Glutamatergic neuron (in vitro differentiated cells): ENCODE results near the gene CHPF. TPM values are rescaled to one million over a fixed set of nuclear protein-coding genes. Genes with fewer than 3 reads are reported as not detected.
A peak's percentile ranks its signal among the peaks of the same experiment; 100 is the strongest.

Experiments used
- DNase-seq: peaks from one replicate; pipeline ENCODE4 v3.0.0; 2022
- H3K27ac Mint-ChIP-seq: one replicate; pipeline ENCODE4 v1.8.0; 2020; ENCODE audit warnings: mild to moderate bottlenecking, mixed read lengths, inconsistent platforms; ENCODE audit not compliant: unreplicated experiment
- H3K27me3 Mint-ChIP-seq: one replicate; pipeline ENCODE4 v1.8.0; 2020; ENCODE audit warnings: mild to moderate bottlenecking, moderate library complexity, mixed read lengths, inconsistent platforms; ENCODE audit not compliant: unreplicated experiment
- H3K36me3 Mint-ChIP-seq: one replicate; pipeline ENCODE4 v1.8.0; 2020; ENCODE audit warnings: mild to moderate bottlenecking, mixed read lengths, inconsistent platforms; ENCODE audit not compliant: unreplicated experiment
- H3K4me1 Mint-ChIP-seq: one replicate; pipeline ENCODE4 v1.8.0; 2020; ENCODE audit warnings: mild to moderate bottlenecking, low read depth, mixed read lengths, inconsistent platforms; ENCODE audit not compliant: unreplicated experiment
- H3K4me3 Mint-ChIP-seq: one replicate; pipeline ENCODE4 v1.8.0; 2020; ENCODE audit warnings: mild to moderate bottlenecking, mixed read lengths, inconsistent platforms; ENCODE audit not compliant: unreplicated experiment
- H3K9me3 Mint-ChIP-seq: one replicate; pipeline ENCODE4 v1.8.0; 2020; ENCODE audit warnings: mild to moderate bottlenecking, moderate library complexity, mixed read lengths, inconsistent platforms; ENCODE audit not compliant: unreplicated experiment
- total RNA-seq: library from RNA; stranded (reverse); fragmentation: NEBNext Ultra II Directional; extraction: Animal tissue kit (Norgen Biotek cat#: 25700); gene quantifications from one replicate; pipeline ENCODE4 v1.2.1, GENCODE V29; 2021; ENCODE audit not compliant: unreplicated experiment
- TF ChIP-seq, protein P1 (sequence below): fragments of 200-600 bp; sonication (generic); IDR thresholded peaks from one replicate; pipeline ENCODE4 v1.5.0; 2021; ENCODE audit not compliant: partially characterized antibody, unreplicated experiment

CHPF gene
- total RNA-seq, 1 donor from 2014 or later: 31.1 TPM

DNA sequence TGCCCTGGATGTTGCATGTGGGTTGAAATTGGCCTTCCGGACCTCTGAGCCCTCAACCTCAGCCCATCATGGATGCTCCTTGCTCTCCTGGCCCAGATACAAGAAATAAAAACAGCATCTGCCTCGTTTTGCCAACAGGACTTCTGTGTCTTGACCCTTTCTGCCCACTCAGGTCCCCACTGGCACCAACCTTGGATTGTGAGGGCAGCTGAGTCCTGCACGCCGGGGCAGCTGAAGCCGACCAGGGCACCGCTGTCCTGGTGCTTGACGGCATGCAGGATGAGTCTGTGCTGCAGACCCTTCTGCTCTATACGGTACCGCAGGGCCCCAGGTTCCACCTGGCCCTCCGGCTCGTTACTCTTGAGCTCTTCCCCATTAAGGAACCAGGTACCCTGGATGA lies 23.0 kb upstream of the CHPF start:
- no peak for DNase-seq
- no peak overlapping the region for H3K27ac Mint-ChIP-seq
- H3K9me3 Mint-ChIP-seq: peaks cover 12% of the 10 kb centered on the region
- peaks cover 23% of the 10 kb centered on the region for H3K4me1 Mint-ChIP-seq
- TF ChIP-seq, protein P1, sequence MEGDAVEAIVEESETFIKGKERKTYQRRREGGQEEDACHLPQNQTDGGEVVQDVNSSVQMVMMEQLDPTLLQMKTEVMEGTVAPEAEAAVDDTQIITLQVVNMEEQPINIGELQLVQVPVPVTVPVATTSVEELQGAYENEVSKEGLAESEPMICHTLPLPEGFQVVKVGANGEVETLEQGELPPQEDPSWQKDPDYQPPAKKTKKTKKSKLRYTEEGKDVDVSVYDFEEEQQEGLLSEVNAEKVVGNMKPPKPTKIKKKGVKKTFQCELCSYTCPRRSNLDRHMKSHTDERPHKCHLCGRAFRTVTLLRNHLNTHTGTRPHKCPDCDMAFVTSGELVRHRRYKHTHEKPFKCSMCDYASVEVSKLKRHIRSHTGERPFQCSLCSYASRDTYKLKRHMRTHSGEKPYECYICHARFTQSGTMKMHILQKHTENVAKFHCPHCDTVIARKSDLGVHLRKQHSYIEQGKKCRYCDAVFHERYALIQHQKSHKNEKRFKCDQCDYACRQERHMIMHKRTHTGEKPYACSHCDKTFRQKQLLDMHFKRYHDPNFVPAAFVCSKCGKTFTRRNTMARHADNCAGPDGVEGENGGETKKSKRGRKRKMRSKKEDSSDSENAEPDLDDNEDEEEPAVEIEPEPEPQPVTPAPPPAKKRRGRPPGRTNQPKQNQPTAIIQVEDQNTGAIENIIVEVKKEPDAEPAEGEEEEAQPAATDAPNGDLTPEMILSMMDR: no peak
- peaks cover 6% of the 10 kb centered on the region for H3K27me3 Mint-ChIP-seq
- H3K36me3 Mint-ChIP-seq: no peaks in the 10 kb centered on the region
- no peak overlapping the region for H3K4me3 Mint-ChIP-seq

DNA sequence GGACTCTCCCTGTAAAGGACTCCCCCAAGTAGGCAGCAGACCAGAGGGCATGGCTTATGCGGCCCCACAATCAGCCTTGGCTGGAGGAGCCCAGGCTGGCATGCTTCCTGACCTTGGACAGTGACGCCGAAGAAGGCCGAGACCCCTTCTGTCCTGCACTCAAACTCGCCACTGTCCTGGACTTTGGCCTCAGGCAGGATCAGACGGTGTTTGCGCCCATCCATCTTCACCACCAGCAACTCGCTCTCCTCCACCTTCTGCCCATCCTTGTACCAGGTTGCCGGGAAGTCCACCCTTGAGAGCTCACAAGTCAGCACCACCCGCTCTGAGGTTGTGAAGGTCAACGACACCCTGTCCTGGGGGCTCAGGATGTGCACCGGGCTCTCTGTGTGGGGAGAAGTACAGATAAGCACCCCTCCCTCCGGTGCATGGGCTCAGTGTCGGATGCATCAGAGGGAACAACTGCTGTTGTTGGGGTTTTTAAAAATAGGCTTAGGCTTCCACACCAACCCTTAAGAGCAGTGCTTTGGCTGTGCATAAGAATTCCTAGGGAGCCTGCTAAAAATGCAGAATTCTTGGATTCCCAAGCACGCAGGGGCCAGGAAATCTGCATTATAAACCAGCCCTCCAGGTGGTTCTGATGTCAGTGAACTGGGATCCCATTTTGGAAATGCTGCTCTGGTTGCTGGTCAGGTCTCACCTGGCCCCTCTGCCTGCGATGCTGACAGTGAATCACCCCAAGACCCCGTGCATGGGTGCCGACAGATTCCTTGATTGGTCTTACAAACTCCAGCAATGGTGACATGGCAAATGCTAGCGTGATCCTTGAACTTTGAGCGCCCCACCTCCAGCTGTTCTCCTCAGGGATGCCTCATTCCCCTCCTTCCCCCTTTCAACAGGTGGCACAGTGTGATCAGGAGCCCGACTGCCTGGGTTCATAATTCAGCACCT lies 21.8 kb upstream of the CHPF start:
- H3K4me1 Mint-ChIP-seq: peaks cover 33% of the 10 kb centered on the region
- H3K36me3 Mint-ChIP-seq: no peaks in the 10 kb centered on the region
- H3K4me3 Mint-ChIP-seq: no peak overlapping the region
- H3K27me3 Mint-ChIP-seq: peaks cover 8% of the 10 kb centered on the region
- DNase-seq: no peak
- no peak overlapping the region for H3K27ac Mint-ChIP-seq
- TF ChIP-seq, protein P1: no peak
- peaks cover 14% of the 10 kb centered on the region for H3K9me3 Mint-ChIP-seq

DNA sequence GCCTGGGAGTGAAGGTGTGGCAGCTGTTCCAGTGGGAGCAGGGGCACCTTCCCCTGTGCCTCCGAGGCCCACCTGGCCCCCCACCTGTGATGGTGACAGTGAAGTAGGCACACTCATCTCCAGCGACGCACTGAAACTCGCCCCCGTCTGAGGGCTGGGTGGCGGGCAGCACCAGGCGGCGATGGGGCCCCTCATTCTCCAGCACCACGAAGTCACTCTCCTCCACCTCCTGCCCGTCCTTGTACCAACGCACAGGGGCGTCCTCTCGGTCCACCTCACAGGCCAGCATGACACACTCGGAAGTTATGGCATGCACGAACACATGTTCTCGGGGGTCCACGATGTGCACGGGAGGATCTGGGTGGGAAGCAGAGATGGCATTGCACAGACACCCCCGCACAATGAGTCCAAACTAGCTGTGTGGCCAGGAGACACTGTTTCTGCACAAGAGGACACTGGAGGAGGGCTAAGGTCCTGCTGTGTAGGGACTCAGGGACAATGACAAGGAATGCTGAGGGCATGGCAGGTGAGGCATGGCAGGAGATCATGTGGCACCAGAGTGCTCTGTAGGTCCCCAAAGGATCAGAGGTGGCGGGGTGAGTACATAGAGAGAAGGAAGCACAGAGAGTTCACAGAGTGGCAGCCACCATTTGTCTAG lies 19.8 kb upstream of the CHPF start:
- Mint-ChIP-seq H3K36me3 (peaks cover 5% of the 10 kb centered on the region), H3K9me3 (peaks cover 8% of the 10 kb centered on the region), H3K4me3 (peak overlapping the region; percentile 46), H3K27me3 (peaks cover 10% of the 10 kb centered on the region), H3K4me1 (peaks cover 26% of the 10 kb centered on the region), H3K27ac (peak overlapping the region; percentile 8)
- DNase-seq: no peak
- TF ChIP-seq, protein P1: no peak

DNA sequence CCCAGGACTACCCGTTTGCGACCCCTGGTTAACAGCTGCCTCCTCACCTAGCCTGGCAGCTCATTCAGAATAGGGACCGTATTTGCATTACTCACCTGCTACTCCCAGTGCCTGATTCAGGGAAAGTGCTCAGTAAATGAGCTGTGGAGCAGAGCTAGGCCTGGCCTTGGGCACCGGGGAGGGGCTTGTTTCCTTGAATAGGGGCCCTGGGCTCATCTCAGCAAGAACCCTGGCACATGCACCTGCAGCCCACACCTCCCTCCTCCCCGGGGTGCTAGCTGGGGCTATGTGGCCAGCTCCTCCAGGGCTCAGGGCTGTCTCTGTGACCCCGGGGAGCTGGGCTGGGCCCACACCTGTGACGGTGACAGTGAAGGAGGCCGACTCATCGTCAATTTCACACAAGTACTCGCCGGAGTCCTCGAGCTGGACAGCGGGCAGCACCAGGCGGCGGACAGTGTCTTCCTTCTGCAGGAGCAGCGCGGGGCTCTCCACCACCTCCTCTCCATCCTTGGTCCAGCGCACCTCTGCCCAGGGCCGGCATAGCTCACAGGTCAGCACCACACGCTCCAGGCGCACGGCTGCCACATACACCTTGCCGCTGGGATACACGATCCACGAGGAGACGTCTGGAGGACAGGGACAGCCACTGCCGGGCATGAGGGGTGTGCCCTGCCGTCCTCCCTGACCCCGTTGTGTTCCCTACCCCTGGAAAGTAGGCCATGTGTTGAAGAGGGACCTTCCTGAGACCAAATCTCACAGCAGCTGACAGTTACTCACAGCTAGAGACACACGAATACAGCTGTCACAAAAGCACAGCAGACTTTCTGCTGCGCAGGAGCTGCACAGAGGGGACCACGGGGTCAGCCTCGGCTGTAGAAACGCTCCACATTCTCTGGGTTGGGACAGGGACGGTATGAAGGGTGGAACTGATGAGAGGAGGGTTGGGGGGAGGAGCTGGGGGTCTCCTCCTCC lies 18.7 kb upstream of the CHPF start:
- DNase-seq: no peak
- Mint-ChIP-seq H3K4me1 (peaks cover 26% of the 10 kb centered on the region), H3K27ac (no peak overlapping the region), H3K9me3 (peaks cover 8% of the 10 kb centered on the region), H3K36me3 (peaks cover 5% of the 10 kb centered on the region), H3K4me3 (peak overlapping the region; percentile 38), H3K27me3 (peaks cover 10% of the 10 kb centered on the region)
- TF ChIP-seq, protein P1: no peak
